Measurements from ENCODE around the gene RNF4.

DNA sequence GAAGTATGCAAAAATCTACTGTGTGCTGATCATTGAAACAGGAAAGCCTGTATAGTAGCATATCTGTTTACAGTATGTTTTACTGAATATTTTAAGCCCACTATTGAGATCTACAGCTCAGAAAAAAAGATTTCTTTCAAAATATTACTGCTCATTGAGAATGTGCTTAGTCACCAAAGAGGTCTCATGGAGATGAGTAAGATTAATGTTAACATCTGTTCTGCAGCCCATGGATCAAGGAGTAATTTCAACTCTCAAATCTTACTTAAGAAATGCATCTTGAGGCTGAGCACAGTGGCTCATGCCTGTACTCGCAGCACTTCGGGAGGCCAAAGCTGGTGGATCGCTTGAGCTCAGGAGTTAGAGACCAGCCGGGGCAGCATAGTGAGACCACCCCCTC is 3.3 kb downstream of the RNF4 start:
- TF ChIP-seq EZH2phosphoT487 (IDR thresholded peaks at IDR 0.05; ENCODE audit: insufficient read depth, low read depth) (no peak), EZH2 (IDR thresholded peaks at IDR 0.05; ENCODE audit: insufficient read depth, poor library complexity, severe bottlenecking) (no peak)

Data from GM23248 (cell line).